ENCODE measurements around the gene CCDC86.
A peak's percentile ranks its signal among the peaks of the same experiment; 100 is the strongest.

The CCDC86 gene

GRCh38 chr11:60870733-60871377 is 28.9 kb downstream of the CCDC86 start:
- DNase-seq: no peak

GRCh38 chr11:60871378-60872061 is 29.6 kb downstream of the CCDC86 start:
- no peak for DNase-seq

- DNase-seq: no peak
These were observed 30.4 kb downstream of the CCDC86 start for GRCh38 chr11:60872124-60872960.

- DNase-seq: no peak
These were observed 31.1 kb downstream of the CCDC86 start for GRCh38 chr11:60872961-60873524.

- no peak for DNase-seq
These were observed 31.6 kb downstream of the CCDC86 start for GRCh38 chr11:60873533-60873932.

- no peak for DNase-seq
These were observed 32.8 kb downstream of the CCDC86 start for GRCh38 chr11:60874421-60875365.

GRCh38 chr11:60875366-60876167 is 33.7 kb downstream of the CCDC86 start:
- DNase-seq: no peak

GRCh38 chr11:60876168-60876485 is 34.2 kb downstream of the CCDC86 start:
- no peak for DNase-seq

GRCh38 chr11:60878245-60879101 is 36.6 kb downstream of the CCDC86 start:
- DNase-seq: no peak

- DNase-seq: no peak
These were observed 37.2 kb downstream of the CCDC86 start for GRCh38 chr11:60879104-60879503.

- DNase-seq: no peak
These were observed 38.2 kb downstream of the CCDC86 start for GRCh38 chr11:60879971-60880588.

GRCh38 chr11:60880643-60881282 is 38.9 kb downstream of the CCDC86 start:
- DNase-seq: no peak

GRCh38 chr11:60887556-60887955 is 45.6 kb downstream of the CCDC86 start:
- peak; percentile 12 for DNase-seq

- no peak for DNase-seq
These were observed 48.0 kb downstream of the CCDC86 start for GRCh38 chr11:60889869-60890311.

GRCh38 chr11:60890696-60891095 is 48.8 kb downstream of the CCDC86 start:
- no peak for DNase-seq

GRCh38 chr11:60891103-60891741 is 49.3 kb downstream of the CCDC86 start:
- DNase-seq: no peak

GRCh38 chr11:60895687-60896086 is 53.8 kb downstream of the CCDC86 start:
- DNase-seq: no peak

GRCh38 chr11:60897496-60897895 is 55.6 kb downstream of the CCDC86 start:
- DNase-seq: no peak

Measured in NCI-H446 treated with DMSO at 0.1 percent for 48 hours (cell line).